ENCODE data around the gene MBD6.

MBD6 gene

DNA sequence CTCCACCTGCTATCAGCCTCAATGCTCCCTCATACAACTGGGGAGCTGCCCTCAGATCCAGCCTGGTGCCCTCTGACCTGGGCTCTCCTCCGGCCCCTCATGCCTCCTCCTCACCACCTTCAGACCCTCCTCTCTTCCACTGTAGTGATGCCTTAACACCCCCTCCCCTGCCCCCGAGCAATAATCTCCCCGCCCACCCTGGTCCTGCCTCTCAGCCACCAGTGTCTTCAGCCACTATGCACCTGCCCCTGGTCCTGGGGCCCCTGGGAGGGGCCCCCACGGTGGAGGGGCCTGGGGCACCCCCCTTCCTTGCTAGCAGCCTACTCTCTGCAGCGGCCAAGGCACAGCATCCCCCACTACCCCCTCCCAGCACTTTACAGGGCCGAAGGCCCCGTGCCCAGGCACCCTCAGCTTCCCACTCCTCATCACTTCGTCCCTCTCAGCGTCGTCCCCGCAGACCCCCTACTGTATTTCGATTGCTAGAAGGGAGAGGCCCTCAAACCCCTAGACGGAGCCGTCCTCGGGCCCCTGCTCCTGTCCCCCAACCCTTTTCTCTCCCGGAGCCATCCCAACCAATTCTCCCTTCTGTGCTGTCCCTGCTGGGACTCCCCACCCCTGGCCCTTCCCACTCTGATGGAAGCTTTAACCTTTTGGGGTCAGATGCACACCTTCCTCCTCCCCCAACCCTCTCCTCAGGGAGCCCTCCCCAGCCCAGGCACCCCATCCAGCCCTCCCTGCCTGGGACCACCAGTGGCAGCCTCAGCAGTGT is 3.2 kb downstream of the MBD6 start:
- in situ Hi-C loops (cut with MboI; ENCODE audit: low sequenced_read_pairs) = no loop called here

DNA sequence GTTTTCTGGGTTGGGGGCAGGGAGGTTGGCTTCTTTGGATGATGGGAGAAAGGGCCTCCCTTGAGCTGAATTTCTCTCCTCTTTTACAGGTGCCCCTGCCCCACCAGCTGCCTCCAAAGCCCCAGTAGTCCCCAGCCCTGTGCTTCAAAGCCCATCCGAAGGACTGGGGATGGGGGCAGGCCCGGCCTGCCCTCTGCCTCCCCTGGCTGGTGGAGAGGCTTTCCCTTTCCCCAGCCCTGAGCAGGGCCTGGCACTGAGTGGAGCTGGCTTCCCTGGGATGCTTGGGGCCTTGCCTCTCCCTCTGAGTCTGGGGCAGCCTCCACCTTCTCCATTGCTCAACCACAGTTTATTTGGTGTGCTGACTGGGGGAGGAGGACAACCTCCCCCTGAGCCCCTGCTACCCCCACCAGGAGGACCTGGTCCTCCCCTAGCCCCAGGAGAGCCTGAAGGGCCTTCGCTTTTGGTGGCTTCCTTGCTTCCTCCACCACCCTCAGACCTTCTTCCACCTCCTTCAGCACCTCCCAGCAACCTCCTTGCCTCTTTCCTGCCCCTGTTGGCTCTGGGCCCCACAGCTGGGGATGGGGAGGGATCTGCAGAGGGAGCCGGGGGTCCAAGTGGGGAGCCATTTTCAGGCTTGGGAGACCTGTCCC is 4.0 kb downstream of the MBD6 start:
- in situ Hi-C loops (cut with MboI; ENCODE audit: low sequenced_read_pairs) = no loop called here

DNA sequence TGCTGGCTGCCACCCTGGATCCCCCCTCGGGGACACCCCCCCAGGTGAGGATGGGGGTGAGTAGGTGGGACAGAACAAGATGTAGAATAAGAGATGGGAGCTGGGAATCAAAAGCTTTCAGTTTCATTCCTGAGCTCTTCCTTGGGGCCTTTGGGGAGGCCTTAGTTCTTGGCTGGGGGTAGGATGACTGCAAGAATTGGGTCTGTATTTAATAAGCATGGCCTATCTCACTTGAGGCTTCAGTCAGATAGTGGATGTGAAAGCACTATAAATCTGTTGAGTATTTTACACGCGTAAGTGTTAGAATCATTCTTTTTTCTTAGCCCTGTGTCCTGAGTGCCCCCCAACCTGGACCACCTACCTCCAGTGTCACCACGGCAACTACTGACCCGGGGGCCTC is 4.6 kb downstream of the MBD6 start:
- in situ Hi-C loops (cut with MboI; ENCODE audit: low sequenced_read_pairs) = no loop called here

DNA sequence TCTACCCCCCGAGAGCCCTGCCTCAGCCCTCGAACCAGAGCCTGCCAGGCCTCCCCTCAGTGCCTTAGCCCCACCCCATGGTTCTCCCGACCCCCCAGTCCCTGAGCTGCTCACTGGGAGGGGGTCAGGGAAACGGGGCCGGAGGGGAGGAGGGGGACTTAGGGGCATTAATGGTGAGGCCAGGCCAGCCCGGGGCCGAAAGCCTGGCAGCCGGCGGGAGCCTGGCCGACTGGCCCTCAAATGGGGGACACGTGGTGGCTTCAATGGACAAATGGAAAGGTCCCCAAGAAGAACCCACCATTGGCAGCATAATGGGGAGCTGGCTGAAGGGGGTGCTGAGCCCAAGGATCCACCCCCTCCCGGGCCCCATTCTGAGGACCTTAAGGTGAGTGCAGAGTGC is 5.6 kb downstream of the MBD6 start:
- in situ Hi-C loops (cut with MboI; ENCODE audit: low sequenced_read_pairs) = no loop called here

DNA sequence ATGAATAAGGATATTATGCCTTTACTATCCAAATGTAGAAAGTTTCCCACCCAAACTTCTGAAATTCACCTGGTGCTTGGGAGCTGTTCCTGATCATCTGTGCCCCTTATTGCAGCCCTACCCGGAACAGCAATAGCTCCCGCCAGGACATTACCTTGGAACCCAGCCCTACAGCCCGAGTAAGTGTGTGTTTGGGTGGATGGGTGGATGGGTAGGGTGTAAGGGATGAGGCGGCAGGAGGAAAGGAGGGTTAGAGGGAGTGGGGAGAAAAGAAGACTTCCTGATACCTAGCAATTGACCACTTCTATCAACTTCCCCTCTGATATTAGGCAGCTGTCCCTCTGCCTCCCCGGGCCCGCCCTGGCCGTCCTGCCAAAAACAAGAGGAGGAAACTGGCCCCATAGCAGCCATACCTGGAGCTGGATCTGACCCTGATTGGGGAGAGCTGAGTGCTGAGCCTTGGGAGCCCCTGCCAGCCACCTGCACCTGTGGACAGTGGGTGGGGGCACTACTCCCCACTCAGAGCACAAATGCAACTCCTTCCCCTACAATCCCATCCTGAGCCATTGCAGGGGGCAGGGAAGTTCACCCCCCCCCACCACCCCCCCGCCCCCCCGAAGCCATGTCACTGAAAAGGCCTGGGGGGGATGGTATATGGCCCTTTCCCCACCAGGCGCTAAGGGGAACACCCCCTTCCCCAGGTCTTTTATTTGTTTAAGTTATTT is 6.4 kb downstream of the MBD6 start:
- in situ Hi-C loops (cut with MboI; ENCODE audit: low sequenced_read_pairs) = no loop called here

DNA sequence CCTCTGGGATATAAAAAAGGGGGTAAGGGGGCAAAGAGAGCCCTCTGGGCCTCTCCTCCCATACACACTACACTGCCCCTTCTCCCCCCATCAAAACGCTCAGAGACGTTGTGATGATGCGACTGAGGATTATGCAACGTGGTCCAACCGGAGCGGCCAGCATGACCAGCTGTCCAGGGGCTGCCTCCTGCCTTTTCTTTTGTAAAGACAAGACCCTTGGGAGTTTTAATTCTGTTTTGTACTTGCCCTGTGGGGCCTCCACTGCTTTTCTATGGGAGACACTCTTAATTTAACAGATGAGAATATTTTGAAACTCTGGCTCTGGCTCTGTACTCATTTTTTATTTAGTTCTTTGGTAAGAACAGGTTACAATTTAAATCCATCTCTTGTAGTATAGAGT is 7.2 kb downstream of the MBD6 start:
- in situ Hi-C loops (cut with MboI; ENCODE audit: low sequenced_read_pairs) = no loop called here

DNA sequence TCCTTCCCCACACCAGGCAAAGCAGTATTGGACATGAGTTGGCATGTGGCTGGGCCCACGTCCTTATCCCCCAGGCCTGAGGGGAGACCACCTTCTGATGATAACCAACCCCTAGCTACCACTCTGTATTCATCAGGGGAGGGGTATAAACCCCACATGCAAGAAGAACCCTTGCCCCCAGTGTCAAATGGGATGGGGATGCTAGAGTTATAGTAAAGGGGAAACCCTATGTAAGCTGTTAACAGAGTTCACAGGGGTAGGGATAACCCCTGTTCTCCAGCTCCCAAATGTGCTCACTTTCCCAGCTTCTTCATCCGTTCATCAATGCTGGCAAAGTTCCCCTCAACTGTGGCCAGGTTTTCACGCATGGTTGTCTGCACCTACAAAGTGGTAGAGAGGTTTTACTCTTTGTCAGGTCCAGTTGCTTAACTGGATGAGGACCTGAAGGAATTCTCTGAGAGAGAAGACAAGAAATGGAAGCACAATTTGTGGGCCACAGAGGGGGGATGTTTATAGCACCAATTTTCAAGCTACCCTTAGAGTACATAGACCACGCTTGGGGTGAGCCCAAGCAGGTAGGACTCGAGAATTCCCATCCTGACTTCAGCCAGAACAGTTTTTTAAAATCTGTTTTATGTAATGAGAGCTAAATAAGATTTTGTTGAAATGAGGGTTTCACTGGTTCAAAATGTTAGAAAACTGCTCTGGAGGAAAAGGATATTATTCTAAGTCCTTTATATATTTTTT is 7.9 kb downstream of the MBD6 start:
- in situ Hi-C loops (cut with MboI; ENCODE audit: low sequenced_read_pairs) = no loop called here

DNA sequence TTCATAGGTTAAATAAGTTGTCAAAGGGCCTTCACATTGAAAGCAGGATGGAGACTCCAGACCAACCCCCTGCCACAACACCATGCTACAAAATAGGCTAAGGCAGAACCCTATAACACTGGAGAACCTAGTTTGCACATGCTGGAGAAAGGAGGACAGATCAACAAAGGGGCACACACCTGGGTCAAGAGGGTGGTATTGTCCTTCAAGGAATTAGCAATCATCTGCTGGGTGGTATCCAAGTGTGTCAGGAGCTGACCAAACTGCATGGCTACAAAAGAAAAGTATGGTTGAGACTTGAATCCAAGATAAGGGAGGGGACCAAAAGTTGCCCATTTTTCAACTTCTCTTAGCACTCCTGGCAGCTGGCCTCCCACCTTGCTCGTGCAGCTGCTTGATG is 9.2 kb downstream of the MBD6 start:
- in situ Hi-C loops (cut with MboI; ENCODE audit: low sequenced_read_pairs) = no loop called here

DNA sequence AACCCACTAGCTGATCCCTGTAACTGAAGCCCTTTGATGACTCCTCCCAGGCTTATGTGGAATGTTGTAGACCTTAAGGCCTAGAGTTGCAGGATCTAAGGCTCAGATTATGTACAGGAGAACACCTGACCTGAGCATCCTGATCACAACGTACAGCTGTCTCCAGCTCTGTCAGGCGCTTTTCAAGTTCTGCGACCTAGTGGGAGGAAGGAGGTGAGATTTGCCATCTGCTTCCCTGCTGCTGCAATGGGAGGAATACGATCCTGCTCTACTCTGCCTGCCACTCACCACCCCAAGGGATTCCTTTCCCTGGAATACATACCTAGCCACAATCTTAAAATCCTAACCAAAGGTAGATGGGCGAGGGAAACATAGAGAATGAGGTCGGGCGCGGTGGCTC is 10.5 kb downstream of the MBD6 start:
- in situ Hi-C loops (cut with MboI; ENCODE audit: low sequenced_read_pairs) = no loop called here

DNA sequence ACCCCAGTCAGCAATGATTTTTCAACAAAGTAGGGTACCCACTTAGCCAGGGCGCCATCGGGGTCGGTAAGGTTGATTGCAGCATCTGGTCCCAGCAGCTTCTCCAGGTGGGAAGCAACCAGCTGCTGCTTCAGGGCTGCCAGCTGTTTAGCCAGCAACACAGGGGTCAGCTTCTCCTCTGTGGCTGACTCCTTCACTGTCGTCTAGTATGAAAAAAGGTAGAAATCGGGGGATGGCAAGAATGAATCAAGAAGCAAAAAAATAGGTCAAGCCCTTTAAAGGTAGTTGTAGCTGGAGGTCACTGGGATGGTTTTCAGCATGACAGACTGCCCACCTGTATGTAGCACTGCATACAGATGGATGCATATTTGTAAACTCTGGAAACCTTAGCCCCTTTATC is 11.6 kb downstream of the MBD6 start:
- in situ Hi-C loops (cut with MboI; ENCODE audit: low sequenced_read_pairs) = no loop called here

DNA sequence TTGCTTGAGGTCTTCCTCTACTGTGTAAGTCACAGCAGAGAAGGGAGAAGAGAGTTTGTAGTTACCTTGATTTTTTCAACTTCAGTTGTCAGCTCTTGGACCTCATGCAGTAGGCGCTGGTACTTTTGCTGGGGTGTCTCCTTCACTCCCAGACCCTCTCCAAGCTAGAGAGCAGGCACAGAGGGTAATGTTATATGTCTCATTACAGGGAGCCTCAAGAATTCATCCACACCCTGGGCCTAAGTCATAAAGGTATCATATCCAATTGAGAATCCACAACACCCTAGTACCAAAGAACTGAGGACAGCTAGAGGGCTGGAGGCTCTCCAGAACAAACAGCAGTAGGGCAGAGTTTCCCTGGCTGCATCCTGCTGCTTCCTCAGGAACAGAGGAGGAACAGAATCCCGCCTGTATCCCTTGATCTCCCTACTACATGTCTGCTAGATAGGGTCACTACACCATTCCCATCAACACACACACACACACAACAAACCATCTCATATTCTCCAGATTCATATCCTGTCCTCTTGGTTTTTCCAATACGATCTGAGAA is 12.4 kb downstream of the MBD6 start:
- in situ Hi-C loops (cut with MboI; ENCODE audit: low sequenced_read_pairs) = no loop called here

DNA sequence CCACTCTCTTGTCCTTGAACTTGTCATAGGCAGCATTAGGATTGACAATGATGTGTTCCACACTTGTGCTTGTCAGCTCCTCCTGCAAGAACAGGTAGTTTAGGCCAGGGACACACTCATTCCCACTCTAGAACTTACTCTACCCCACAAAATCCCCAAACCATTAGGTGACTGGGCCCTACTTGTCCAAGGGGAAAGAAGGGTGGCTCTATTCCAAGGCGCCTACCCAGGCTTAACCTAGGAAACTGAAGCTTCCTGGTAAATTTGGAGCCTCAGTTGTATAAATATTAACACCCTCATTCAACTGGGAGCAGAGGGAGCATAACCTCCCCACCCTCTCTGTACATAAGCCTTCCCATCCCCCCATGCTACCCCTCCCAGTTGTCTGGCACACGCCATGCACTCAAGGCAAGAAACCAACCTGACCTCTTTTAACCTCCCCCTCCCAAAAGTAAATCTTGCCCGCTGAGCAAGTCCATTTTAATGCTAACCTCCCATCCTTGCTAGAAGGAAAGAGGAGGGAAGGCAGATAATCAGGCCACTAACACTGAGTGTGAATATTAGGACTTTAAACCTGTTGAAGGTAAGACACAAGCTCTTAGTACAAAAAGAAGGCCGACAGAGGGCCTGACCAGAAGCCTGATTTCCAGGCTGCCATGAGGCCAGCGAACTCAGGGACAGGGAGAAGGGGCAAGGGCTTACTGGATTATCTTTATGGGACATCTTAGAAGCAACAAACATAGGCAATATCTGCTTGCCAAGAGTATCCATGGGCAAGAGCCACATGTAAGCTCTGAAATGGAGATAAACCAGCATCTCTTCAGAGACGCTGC is 13.4 kb downstream of the MBD6 start:
- in situ Hi-C loops (cut with MboI; ENCODE audit: low sequenced_read_pairs) = no loop called here

DNA sequence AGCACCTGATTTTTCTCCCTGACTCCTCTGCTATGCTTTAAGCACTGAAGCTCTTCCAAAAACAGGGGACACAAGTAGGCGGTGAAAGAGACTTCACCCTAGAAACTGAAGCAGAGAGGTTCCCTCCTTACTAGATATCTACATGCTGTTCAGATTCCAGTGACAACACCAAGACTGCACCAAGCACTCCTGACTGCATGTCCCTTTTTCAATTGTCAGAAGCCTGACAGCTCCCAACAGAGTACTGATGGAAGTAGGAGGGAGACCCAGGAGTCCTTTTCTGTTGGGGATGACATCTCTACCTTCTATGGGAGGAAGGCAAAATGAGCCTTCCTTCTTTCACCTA is 13.9 kb downstream of the MBD6 start:
- in situ Hi-C loops (cut with MboI; ENCODE audit: low sequenced_read_pairs) = no loop called here

DNA sequence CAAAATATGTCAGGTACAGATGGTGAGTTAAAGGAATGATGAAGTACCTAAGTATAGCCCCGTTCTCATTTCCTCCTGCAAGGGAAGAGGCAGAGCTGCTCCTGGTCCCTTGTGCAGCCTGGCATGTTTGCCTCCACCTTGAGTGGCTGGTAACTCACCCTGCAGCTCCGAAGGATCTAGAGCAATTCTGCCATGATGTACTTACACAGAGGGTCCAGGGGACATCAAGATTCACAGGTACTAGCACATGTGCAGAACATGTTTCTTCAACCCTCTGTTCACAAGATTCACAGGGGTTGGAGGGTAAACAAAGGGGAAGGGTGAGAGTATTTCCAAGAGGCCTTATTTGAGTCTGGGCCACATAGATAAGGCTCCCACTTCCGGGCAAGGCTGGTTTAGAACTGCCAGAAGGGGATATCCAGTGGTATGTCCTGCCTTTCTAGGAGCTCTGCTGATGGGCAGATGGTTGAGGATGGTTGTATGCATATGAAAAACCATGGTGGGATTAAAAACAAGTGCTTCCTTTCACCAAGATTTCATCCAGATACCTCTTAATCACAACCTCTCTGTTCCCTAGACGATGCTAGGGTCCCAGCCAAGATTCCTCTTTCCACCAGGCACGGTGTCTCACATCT is 16.6 kb downstream of the MBD6 start:
- in situ Hi-C loops (cut with MboI; ENCODE audit: low sequenced_read_pairs) = no loop called here

DNA sequence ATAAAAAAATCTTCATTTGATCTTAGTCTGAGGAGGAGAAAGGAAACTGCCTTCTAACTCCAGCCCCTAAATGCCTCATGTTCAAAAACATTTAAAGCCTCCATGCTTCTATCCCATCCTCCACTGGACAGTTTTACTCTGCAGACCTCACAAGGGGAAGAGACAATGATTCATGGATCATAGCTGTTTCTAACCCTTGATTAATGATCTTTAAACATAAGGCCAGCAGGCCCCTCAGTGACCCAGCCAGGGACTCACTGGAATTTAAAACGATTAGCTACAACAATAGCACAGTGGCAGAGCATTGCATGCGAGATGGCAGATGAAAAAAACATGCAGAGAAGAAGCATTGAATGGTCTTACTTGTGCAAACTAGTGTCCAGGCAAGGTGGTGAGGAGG is 18.4 kb downstream of the MBD6 start:
- in situ Hi-C loops (cut with MboI; ENCODE audit: low sequenced_read_pairs) = no loop called here

DNA sequence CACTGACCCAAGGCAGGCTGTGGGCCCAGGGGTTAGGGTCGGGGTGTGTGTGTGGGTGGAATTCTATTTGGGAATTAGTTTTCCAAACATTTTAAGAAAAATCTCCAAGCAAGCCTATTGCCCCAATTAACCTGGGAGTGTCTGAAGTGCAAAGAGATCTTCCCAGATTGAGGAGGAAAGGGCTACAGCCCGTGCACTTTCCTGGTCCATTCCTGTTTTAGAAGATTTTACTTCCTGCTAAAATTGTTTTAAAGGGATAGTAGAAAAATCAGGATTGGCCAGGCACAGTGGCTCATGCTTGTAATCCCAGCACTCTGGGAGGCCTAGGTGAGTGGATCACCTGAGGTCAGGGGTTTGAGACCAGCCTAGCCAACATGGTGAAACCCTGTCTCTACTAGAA is 19.1 kb downstream of the MBD6 start:
- in situ Hi-C loops (cut with MboI; ENCODE audit: low sequenced_read_pairs) = no loop called here

DNA sequence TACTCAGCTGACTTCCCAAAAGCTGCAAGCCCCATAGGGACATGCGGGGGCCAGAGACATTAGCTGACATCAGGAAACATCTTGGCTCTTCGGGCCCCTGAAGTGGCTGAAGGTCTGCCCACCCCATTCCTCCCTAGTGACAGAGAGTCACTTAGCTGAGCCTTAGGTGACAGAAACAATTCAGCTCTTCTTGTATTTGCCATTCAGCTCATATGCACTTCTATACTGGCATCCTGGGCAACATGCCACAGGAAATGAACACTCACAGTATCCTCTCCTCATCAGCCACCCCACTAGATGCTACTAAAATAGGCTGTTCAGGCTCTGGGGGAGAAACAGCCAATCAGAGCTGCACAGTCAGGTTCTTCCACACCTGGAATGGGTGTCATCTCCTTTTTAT is 21.0 kb downstream of the MBD6 start:
- in situ Hi-C loops (cut with MboI; ENCODE audit: low sequenced_read_pairs) = no loop called here

DNA sequence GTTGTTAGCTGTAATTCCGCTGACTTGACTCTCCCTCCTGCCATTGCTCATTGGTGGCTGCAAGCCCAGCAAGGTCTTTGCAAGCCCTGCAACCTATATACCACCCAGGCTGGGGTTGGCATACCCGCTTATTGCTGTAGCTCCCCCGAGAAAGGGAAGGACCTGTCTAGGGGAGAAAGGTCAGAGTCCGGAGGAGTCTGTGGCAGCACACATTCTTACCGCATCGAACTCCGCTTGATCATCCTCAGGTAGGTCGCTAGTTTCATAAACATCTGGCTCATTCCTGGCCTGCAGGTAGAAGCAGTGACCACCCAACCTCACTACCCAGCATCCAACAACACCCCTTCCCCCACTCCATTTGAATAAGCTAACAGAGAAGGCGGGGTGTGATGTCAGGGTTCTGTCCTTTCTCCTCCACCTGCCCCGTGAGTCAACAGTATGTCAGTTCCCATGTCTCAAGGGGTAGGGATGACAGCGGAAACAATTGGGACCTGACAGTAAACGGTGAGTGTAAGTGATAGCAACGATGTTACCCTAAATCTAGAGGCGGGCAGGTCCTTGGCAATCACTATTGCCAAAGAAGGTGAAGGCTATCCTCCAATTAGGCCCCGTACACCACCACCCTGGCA is 23.3 kb downstream of the MBD6 start:
- in situ Hi-C loops (cut with MboI; ENCODE audit: low sequenced_read_pairs) = no loop called here

Data from HL-60/S4 treated with retinoic acid at 250 ng/mL for 4 days and 3 days (cell line).